ENCODE data around the gene FOXP4. TPM values are rescaled to one million over a fixed set of nuclear protein-coding genes. Genes with fewer than 3 reads are reported as not detected.

FOXP4 gene
- total RNA-seq, 2 donors from 2014 or later = 8.6 to 10.5 TPM

- Histone ChIP-seq H3K4me1 (peaks cover 71% of the 10 kb centered on the region), H3K27ac (peak overlapping the region in 3 of 4 donors; percentile 74 to 88 (median 81)), H3K27me3 (no peaks in the 10 kb centered on the region), H3K4me3 (no peak overlapping the region), H3K9me3 (no peaks in the 10 kb centered on the region), H3K36me3 (replicated peaks in 1 of 2; ENCODE audit: insufficient read depth in 1 of 2, low read depth in 2 of 2) (no peaks in the 10 kb centered on the region)
- TF ChIP-seq POLR2A (IDR thresholded peaks at IDR 0.05) = no peak
- no peak for TF ChIP-seq CTCF (IDR thresholded peaks at IDR 0.05)
- 44 to 60% methylated on average over 5 to 11 of the region's 11 CpGs for WGBS, 2 donors
- intact Hi-C loops (cut with DNase I) = no loop called here
- DNase-seq = no peak
- no peak for ATAC-seq
Measured at GRCh38 chr6:41548841-41549642, 2.9 kb downstream of the FOXP4 start.

- Histone ChIP-seq H3K4me3 (no peak overlapping the region), H3K4me1 (peaks cover 72% of the 10 kb centered on the region), H3K27me3 (no peaks in the 10 kb centered on the region), H3K27ac (peak overlapping the region in 1 of 4 donors; percentile 88), H3K36me3 (replicated peaks in 1 of 2; ENCODE audit: insufficient read depth in 1 of 2, low read depth in 2 of 2) (no peaks in the 10 kb centered on the region), H3K9me3 (no peaks in the 10 kb centered on the region)
- no peak for TF ChIP-seq POLR2A (IDR thresholded peaks at IDR 0.05)
- no peak for TF ChIP-seq CTCF (IDR thresholded peaks at IDR 0.05)
- WGBS, 2 donors = 94 to 97% methylated on average over 2 of the region's 2 CpGs
- DNase-seq (no peak), ATAC-seq (no peak)
- intact Hi-C loops (cut with DNase I) = no loop called here
Measured at GRCh38 chr6:41549673-41550072, 3.5 kb downstream of the FOXP4 start.

- Histone ChIP-seq H3K36me3 (replicated peaks in 1 of 2; ENCODE audit: insufficient read depth in 1 of 2, low read depth in 2 of 2) (no peaks in the 10 kb centered on the region), H3K4me1 (peaks cover 60% of the 10 kb centered on the region), H3K27ac (peak overlapping the region; percentile 9 to 47 (median 22)), H3K4me3 (no peak overlapping the region), H3K9me3 (no peaks in the 10 kb centered on the region), H3K27me3 (no peaks in the 10 kb centered on the region)
- no peak for TF ChIP-seq CTCF (IDR thresholded peaks at IDR 0.05)
- no peak for TF ChIP-seq POLR2A (IDR thresholded peaks at IDR 0.05)
- 56 to 62% methylated on average over 10 to 12 of the region's 12 CpGs for WGBS, 2 donors
- intact Hi-C loops (cut with DNase I) = no loop called here
- DNase-seq = peak in 3 of 4 donors; percentile 62 to 73 (median 69)
- ATAC-seq = no peak
Measured at GRCh38 chr6:41551086-41551700, 5.0 kb downstream of the FOXP4 start.

- TF ChIP-seq CTCF (IDR thresholded peaks at IDR 0.05) = no peak
- no peak for TF ChIP-seq POLR2A (IDR thresholded peaks at IDR 0.05)
- Histone ChIP-seq H3K9me3 (no peaks in the 10 kb centered on the region), H3K27ac (no peak overlapping the region), H3K36me3 (replicated peaks in 1 of 2; ENCODE audit: insufficient read depth in 1 of 2, low read depth in 2 of 2) (no peaks in the 10 kb centered on the region), H3K4me1 (peaks cover 62% of the 10 kb centered on the region), H3K4me3 (no peak overlapping the region), H3K27me3 (no peaks in the 10 kb centered on the region)
- ATAC-seq = no peak
- WGBS, 2 donors = 83 to 93% methylated on average over 4 to 9 of the region's 9 CpGs
- intact Hi-C loops (cut with DNase I) = no loop called here
- no peak for DNase-seq
Measured at GRCh38 chr6:41551857-41552256, 5.7 kb downstream of the FOXP4 start.

Measured in body of pancreas (tissue), 4 donors.